HG03469 (cell line): ENCODE results near the gene TTC7B.

Experiments
- ATAC-seq: cut with Tn5 transposase; IDR thresholded peaks from one replicate; pipeline ENCODE4 v1.9.1; 2021; ENCODE audit warnings: mild to moderate bottlenecking, moderate library complexity, moderate number of reproducible peaks; ENCODE audit not compliant: unreplicated experiment

The TTC7B gene

GRCh38 chr14:90778571-90779255, 37.5 kb downstream of the TTC7B start:
- ATAC-seq = no peak

GRCh38 chr14:90777830-90778485, 38.3 kb downstream of the TTC7B start:
- no peak for ATAC-seq

DNA sequence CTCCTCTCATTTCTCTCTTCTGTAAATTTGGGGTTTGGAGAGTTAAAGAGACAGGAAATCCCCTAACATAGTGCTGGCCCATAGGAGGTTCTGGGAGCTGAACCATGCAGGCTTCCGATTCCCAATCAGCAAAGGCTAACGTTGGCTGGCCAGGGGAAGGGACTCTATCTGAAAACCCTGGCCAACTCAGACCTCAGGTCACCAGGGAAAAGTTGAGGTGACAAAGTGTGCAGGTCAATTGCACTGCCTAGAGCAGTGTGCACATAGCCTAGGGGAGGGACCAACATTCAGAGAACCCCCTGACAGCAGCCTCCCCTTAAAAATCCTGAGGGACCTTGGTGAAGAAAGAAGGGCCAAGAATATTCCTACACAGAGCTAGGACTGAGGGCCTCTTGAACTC, 38.9 kb downstream of the TTC7B start:
- no peak for ATAC-seq

DNA sequence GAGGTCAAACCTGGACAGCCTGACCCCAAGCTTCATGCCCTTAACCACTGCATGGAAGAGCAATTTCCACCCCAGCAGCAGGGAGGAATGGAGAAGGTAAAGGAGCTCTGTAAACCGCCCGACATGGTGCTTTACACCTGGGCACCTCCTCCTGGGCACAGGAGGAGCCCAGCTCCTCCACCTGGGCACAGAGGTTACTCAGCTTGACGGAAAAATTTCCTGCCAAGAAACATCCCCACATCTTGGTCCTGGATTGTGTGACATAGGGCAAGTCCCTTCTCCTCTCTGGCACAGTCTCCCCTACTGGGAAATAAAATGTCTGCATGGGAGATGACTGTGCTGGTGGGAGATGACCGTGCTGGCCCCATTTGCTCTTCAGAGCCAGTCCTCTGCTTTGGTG, 40.8 kb downstream of the TTC7B start:
- no peak for ATAC-seq

DNA sequence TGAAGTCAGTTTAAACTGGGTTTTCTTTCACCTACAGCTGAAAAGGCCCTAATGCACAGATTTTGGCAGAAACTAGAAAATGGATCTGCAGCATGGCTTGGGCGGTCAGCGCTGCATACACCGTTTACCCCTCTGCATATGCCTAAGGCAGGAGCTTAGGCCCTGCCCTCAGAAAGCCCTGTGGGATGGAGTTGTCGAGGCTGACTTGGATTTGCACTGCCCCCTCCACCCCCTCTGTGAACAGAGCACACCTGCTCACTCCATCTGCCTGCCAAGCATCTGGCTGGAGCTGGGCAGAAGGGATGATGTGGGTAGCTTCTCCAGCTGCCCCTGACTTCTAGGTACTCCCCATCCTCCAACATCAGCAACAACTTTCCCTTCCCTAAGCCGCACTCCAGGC, 41.9 kb downstream of the TTC7B start:
- ATAC-seq = no peak

GRCh38 chr14:90773705-90774104, 42.5 kb downstream of the TTC7B start:
- no peak for ATAC-seq

DNA sequence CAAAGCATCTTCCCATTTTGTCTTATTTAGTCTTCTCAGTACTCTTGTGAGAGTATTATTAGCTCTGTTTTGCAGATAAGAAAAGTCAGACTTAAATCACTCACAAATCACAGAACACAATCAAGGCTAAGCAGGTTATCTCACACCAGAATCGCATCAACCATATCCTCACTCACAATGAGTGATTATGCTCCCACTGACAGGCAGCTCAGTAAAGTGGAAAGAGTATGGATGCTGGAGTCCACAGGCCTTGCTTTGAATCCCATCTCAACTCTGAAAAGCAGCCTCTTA, 43.1 kb downstream of the TTC7B start:
- no peak for ATAC-seq

- ATAC-seq = no peak
Measured at GRCh38 chr14:90767899-90768298, 48.3 kb downstream of the TTC7B start.

DNA sequence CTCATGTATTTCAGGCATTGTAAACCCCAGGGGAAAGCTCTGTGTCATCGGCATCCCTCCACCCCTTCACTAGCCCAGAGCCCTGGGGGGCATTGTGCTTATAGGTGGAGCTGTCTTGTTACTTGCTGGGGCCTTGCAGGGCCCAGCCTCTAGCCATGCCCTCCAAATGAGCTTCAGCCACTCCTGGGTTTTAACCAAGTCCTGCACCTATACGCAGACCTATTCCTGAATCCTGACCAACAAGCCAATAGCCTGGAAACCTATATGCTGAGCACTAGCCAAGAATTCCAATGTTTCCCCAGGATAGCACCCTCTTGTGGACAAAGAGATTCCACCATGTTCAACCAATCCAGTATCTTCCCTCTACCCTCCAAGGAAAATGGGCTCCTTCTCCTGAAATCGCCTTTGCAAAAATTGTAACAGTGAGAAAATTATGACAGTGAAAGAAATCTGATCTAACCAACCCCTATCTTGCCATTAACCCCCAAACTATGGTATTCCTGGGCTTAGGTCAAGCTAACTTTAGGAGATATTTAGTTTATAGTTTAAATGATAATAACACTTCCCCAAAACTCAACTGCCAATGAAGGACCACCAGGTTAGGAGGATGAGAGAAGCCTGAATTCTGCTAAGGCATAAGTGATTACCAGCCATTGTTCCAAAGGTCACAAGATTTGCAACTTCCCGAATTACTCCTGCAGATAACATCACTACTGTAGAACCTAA, 55.5 kb downstream of the TTC7B start:
- no peak for ATAC-seq

DNA sequence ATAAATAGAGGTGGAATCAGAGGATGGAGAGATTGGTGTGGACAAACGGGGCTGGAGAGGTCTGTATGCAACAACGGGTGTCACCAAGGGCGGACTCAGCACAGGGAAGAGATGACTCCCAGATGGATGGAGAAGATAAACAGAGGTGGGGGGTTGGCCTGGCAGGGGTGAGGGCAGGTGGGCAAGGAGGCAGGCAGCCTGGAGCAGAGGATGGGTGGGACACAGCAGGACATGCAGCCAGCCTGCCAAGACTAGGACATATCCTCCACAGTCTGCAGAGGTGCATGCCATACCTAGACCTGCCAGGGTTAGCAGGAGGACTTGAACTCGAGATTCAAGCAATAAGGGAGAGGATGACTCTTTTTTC, 56.2 kb downstream of the TTC7B start:
- no peak for ATAC-seq

- ATAC-seq = peak; percentile 36
Measured at GRCh38 chr14:90759370-90760077, 56.7 kb downstream of the TTC7B start.

DNA sequence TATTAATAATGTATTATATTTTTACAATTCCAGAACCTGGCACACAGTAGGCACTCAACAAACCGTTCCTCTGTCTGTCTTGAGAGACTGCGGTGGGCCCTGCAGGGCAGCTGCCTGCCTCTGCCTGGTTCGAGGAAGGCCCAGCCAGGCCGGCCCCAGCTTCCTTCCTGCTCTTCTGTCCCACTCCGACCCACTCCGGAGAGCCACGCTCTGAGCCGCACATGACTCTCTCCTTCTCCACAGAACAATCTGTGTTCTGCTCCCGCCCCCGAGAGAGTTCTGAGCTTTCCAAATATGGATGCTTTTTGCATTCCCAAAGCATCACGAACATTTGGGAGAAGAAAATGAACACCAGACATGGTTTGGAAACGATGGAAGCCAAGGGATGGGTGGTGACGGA, 57.3 kb downstream of the TTC7B start:
- no peak for ATAC-seq

DNA sequence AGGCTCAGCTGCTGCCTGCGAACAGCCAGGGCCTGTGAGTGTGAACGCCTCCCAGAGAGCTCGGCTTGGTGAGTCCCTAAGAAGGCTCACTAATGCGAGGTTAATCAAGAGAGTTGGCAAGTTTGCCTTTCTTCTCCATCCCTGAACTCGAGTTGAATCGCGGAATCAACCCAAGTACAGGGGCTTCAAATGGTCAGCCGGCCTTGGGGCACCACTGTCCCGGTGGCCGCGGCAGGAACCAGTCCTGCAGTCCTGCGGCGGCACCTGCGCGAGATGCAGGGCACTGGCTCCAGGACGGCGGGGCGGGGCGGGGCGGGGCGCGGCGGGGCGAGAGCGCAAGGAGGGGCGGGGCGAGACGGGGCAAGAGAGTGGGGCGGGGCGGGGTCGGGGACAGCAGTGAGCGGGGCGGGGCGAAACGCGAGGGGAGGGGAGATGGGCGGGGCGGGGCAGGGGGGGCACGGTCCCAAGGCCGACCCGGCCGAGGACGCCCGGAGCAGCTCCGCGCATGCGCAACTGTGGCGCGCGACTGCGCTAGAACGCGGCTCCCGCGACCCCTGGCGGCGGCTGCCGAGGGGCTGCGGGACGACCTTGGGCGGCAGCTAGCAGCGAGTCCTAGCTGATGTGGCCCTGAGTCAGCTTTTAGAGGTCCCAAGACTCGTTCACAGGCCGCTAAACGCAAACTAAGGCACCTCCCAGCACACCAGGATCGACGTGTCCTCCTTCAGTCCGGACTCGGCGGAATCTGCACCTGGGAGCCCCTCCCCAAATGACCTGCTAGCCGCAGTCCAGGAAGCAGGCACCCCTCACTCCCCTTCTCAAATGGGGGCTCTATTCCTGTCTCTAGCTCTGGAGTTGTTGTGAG, 58.0 kb downstream of the TTC7B start:
- ATAC-seq = peak; percentile 84

- no peak for ATAC-seq
Measured at GRCh38 chr14:90757452-90757851, 58.8 kb downstream of the TTC7B start.

DNA sequence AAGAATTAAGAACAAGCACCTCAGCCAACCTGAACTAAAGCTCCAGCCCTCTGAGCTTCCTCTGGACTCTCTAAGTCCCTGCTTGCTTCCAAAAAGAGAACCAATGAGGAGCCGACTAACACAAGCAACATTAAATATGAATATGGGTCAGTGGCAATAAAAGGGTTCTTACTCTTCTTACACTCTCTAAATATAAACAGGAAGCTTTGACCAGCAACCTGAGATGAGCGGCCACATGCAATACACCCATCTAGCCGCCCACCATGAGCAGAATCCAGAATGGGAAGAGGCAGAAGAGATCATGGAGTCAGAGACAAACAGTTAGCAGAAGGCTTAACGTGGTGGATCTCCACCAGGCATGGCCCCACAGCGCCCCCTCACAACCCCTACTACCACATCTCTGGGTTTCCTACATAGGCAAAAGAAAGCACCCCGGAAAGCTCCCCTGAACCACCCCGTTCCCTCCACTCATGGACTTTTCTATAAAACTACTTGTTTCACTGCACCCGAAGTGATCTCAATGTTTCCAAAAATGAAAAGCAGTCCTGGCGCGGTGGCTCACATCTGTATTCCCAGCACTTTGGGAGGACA, 59.4 kb downstream of the TTC7B start:
- ATAC-seq = no peak

DNA sequence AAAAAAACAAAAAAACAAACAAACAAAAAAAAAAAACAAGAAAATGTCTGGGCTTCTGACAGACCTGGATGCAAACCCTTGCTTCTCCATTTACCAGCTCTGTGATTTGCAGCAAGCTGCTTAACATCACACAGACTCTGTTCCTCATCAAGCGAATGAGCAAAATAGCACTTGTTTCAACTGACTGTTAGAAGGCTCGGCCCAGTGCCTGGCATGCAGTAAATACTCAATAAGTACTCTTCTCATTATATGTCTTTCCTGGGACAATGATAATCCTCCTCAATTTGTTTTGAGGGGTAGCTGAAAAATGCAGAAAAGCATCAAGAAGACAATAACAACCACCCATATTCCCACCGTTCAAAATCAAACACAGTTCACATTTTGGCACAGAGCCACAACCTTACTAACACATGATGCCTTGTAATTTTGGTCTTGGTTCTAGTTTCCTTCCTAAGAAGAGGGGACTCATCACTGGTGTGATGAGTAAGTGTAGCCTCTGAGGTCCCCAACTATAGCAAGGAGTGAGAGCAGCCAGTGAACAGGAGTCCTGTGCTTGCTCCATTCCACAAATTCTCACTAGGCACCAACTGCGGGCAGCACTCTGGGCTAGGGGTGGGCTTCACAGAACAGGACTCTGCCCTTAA, 60.4 kb downstream of the TTC7B start:
- no peak for ATAC-seq

- no peak for ATAC-seq
Measured at GRCh38 chr14:90753456-90754005, 62.7 kb downstream of the TTC7B start.

DNA sequence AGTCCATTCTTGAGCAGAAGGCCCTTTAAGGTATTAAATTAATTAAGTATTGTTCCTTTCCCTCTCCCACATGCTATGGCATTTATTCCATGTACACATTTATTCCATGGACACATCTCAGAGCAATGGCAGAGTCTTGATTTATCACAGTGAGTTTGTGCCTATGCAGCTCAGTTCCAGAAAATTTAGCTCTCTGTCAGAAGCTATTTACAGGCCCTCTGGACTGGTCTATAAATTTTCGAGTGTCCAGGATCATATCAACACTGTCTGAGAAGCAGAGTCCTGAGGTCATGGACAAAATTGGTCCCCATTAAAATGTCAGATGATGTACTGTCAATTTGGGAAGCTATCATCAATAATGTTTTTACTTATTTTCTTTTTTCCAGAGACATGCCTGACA, 65.5 kb downstream of the TTC7B start:
- ATAC-seq = no peak

GRCh38 chr14:90750191-90750590, 66.0 kb downstream of the TTC7B start:
- no peak for ATAC-seq

- no peak for ATAC-seq
Measured at GRCh38 chr14:90747909-90748308, 68.3 kb downstream of the TTC7B start.
